ENCODE results near the gene MALT1.

Gene MALT1

GRCh38 chr18:58654896-58655614 lies 16.2 kb upstream of the MALT1 start:
- no peak for DNase-seq

GRCh38 chr18:58657081-58657480 lies 14.2 kb upstream of the MALT1 start:
- DNase-seq: no peak

GRCh38 chr18:58657494-58657893 lies 13.8 kb upstream of the MALT1 start:
- no peak for DNase-seq

- no peak for DNase-seq
Measured at GRCh38 chr18:58659691-58660090, 11.6 kb upstream of the MALT1 start.

- no peak for DNase-seq
Measured at GRCh38 chr18:58660915-58661314, 10.3 kb upstream of the MALT1 start.

GRCh38 chr18:58661423-58661822 lies 9.8 kb upstream of the MALT1 start:
- no peak for DNase-seq

- no peak for DNase-seq
Measured at GRCh38 chr18:58662118-58662517, 9.1 kb upstream of the MALT1 start.

- DNase-seq: no peak
Measured at GRCh38 chr18:58666176-58666575, 5.1 kb upstream of the MALT1 start.

- no peak for DNase-seq
Measured at GRCh38 chr18:58668211-58668610, 3.1 kb upstream of the MALT1 start.

- peak; percentile 39 to 45 for DNase-seq
Measured at GRCh38 chr18:58668897-58669296, 2.4 kb upstream of the MALT1 start.

- DNase-seq: peak; percentile 14 to 16
Measured at GRCh38 chr18:58669731-58670378, 1.4 kb upstream of the MALT1 start.

GRCh38 chr18:58670404-58671110 lies 708 bp upstream of the MALT1 start:
- DNase-seq: peak in 1 of 2 donors; percentile 81

GRCh38 chr18:58671632-58672564 lies 633 bp downstream of the MALT1 start:
- peak; percentile 22 to 50 for DNase-seq

GRCh38 chr18:58674159-58674558 lies 2.9 kb downstream of the MALT1 start:
- no peak for DNase-seq

GRCh38 chr18:58674863-58675472 lies 3.7 kb downstream of the MALT1 start:
- DNase-seq: no peak

- no peak for DNase-seq
Measured at GRCh38 chr18:58676270-58676669, 5.0 kb downstream of the MALT1 start.

GRCh38 chr18:58682429-58683069 lies 11.3 kb downstream of the MALT1 start:
- peak in 1 of 2 donors; percentile 20 for DNase-seq

GRCh38 chr18:58687871-58688308 lies 16.6 kb downstream of the MALT1 start:
- peak; percentile 25 to 27 for DNase-seq

- DNase-seq: no peak
Measured at GRCh38 chr18:58690259-58690658, 19.0 kb downstream of the MALT1 start.

GRCh38 chr18:58691256-58691655 lies 20.0 kb downstream of the MALT1 start:
- no peak for DNase-seq

GRCh38 chr18:58692422-58693185 lies 21.3 kb downstream of the MALT1 start:
- no peak for DNase-seq
